K562 (cell line): ENCODE data around the gene PTPRU. TPM values are rescaled to one million over a fixed set of nuclear protein-coding genes. Genes with fewer than 3 reads are reported as not detected.
A peak's percentile ranks its signal among the peaks of the same experiment; 100 is the strongest.

Source experiments
- ARNT ChIP-seq, 2 experiments: fragments of 450-650 bp; IDR thresholded peaks; 2 replicates each; pipeline ENCODE4 v1.6.1; 2016; ENCODE audit warnings: mild to moderate bottlenecking in 1 of 2
- BCOR ChIP-seq: fragments of 450-650 bp; IDR thresholded peaks from 2 replicates; pipeline ENCODE4 v1.6.1; 2016
- DMBX1 ChIP-seq: fragments of 250-450 bp; sonication (Bioruptor Pico); IDR thresholded peaks from 2 replicates; pipeline ENCODE4 v1.8.0; 2022; ENCODE audit warnings: inconsistent platforms, mild to moderate bottlenecking, moderate library complexity, borderline replicate concordance
- HINFP ChIP-seq: fragments of 450-650 bp; conservative IDR thresholded peaks from 2 replicates; pipeline ENCODE4 v1.6.1; 2016; ENCODE audit warnings: missing genetic modification characterization, low read depth, mild to moderate bottlenecking, control low read depth, missing compliant biosample characterization
- KDM5B ChIP-seq: fragments of 200-600 bp; sonication (generic); IDR thresholded peaks from 2 replicates; pipeline ENCODE4 v1.6.1; 2012; ENCODE audit warnings: low read depth, mild to moderate bottlenecking, moderate library complexity, low read length, control low read depth, inconsistent platforms; ENCODE audit not compliant: insufficient replicate concordance
- MAZ ChIP-seq, 2 experiments: fragments of 450-650 bp in 1 of 2; sonication (generic) in 1 of 2; formaldehyde crosslinking; IDR thresholded peaks in 1 of 2; conservative IDR thresholded peaks in 1 of 2; 2 replicates each; pipeline versions ENCODE4 v1.4.0 to v1.5.0; 2020; ENCODE audit warnings: mild to moderate bottlenecking in 1 of 2, missing genetic modification reagents in 1 of 2
- MCM5 ChIP-seq: fragments of 450-650 bp; IDR thresholded peaks from 2 replicates; pipeline ENCODE4 v1.6.1; 2016; ENCODE audit warnings: low read depth
- MEIS2 ChIP-seq: fragments of 450-650 bp; IDR thresholded peaks from 2 replicates; pipeline ENCODE4 v1.6.1; 2014; ENCODE audit warnings: mild to moderate bottlenecking; ENCODE audit not compliant: partially characterized antibody
- NRF1 ChIP-seq, 2 experiments: fragments of 450-650 bp; IDR thresholded peaks in 1 of 2; conservative IDR thresholded peaks in 1 of 2; 2 replicates each; pipeline ENCODE4 v1.6.1; 2014; ENCODE audit warnings: mild to moderate bottlenecking in 2 of 2
- PTRF ChIP-seq: fragments of 450-650 bp; IDR thresholded peaks from 2 replicates; pipeline ENCODE4 v1.6.1; 2016; ENCODE audit warnings: mild to moderate bottlenecking, missing genetic modification characterization, missing compliant biosample characterization
- TRIM28 ChIP-seq: fragments of 450-650 bp; IDR thresholded peaks from 2 replicates; pipeline ENCODE4 v1.6.1; 2017
- polyA plus RNA-seq, 8 experiments: library from polyadenylated mRNA; depleted of rRNA in 4 of 8; stranded (reverse) in 5 of 8; unstranded in 3 of 8; fragments of >200 nt; fragmentation: Nextera tagmentation in 2 of 8; fragmentation: Illumina TruSeq in 1 of 8; extraction: Ambion mirVana in 2 of 8; extraction: Trizol in 1 of 8; gene quantifications; 2 replicates each; pipeline versions ENCODE4 v1.2.1 to v1.2.3, GENCODE V29; 2011 to 2014; ENCODE audit warnings: inconsistent platforms in 1 of 8, missing spikeins in 1 of 8
- total RNA-seq, 7 experiments: library from RNA; depleted of rRNA in 6 of 7; stranded (reverse); fragments of >200 nt in 6 of 7; fragmentation: Illumina TruSeq in 2 of 7; extraction: Trizol in 2 of 7; gene quantifications; 2 replicates each; pipeline versions ENCODE4 v1.2.1 to v1.2.3, GENCODE V29; 2011 to 2021; ENCODE audit warnings: low replicate concordance in 1 of 7
- TF ChIP-seq, protein P1 (sequence below): fragments of 450-650 bp; IDR thresholded peaks from 2 replicates; pipeline ENCODE4 v1.6.1; 2016; ENCODE audit warnings: low read depth
- TF ChIP-seq, protein P2 (sequence below): fragments of 450-650 bp; IDR thresholded peaks from 2 replicates; pipeline ENCODE4 v1.6.1; 2016; ENCODE audit warnings: antibody characterized with exemption
- TF ChIP-seq, protein P3 (sequence below): fragments of 250-450 bp; sonication (Bioruptor Pico); IDR thresholded peaks from 2 replicates; pipeline ENCODE4 v1.5.0; 2022; ENCODE audit warnings: mild to moderate bottlenecking

Gene PTPRU
- total and polyA plus RNA-seq, 9 of the 15 experiments (the other 6 are each of a cell fraction or from before 2014, with no cell fraction given): 0.01 to 2.9 (median 1.0) TPM

GRCh38 chr1:29324771-29325351, 88.5 kb downstream of the PTPRU start (continued):
- TF ChIP-seq, protein P1, sequence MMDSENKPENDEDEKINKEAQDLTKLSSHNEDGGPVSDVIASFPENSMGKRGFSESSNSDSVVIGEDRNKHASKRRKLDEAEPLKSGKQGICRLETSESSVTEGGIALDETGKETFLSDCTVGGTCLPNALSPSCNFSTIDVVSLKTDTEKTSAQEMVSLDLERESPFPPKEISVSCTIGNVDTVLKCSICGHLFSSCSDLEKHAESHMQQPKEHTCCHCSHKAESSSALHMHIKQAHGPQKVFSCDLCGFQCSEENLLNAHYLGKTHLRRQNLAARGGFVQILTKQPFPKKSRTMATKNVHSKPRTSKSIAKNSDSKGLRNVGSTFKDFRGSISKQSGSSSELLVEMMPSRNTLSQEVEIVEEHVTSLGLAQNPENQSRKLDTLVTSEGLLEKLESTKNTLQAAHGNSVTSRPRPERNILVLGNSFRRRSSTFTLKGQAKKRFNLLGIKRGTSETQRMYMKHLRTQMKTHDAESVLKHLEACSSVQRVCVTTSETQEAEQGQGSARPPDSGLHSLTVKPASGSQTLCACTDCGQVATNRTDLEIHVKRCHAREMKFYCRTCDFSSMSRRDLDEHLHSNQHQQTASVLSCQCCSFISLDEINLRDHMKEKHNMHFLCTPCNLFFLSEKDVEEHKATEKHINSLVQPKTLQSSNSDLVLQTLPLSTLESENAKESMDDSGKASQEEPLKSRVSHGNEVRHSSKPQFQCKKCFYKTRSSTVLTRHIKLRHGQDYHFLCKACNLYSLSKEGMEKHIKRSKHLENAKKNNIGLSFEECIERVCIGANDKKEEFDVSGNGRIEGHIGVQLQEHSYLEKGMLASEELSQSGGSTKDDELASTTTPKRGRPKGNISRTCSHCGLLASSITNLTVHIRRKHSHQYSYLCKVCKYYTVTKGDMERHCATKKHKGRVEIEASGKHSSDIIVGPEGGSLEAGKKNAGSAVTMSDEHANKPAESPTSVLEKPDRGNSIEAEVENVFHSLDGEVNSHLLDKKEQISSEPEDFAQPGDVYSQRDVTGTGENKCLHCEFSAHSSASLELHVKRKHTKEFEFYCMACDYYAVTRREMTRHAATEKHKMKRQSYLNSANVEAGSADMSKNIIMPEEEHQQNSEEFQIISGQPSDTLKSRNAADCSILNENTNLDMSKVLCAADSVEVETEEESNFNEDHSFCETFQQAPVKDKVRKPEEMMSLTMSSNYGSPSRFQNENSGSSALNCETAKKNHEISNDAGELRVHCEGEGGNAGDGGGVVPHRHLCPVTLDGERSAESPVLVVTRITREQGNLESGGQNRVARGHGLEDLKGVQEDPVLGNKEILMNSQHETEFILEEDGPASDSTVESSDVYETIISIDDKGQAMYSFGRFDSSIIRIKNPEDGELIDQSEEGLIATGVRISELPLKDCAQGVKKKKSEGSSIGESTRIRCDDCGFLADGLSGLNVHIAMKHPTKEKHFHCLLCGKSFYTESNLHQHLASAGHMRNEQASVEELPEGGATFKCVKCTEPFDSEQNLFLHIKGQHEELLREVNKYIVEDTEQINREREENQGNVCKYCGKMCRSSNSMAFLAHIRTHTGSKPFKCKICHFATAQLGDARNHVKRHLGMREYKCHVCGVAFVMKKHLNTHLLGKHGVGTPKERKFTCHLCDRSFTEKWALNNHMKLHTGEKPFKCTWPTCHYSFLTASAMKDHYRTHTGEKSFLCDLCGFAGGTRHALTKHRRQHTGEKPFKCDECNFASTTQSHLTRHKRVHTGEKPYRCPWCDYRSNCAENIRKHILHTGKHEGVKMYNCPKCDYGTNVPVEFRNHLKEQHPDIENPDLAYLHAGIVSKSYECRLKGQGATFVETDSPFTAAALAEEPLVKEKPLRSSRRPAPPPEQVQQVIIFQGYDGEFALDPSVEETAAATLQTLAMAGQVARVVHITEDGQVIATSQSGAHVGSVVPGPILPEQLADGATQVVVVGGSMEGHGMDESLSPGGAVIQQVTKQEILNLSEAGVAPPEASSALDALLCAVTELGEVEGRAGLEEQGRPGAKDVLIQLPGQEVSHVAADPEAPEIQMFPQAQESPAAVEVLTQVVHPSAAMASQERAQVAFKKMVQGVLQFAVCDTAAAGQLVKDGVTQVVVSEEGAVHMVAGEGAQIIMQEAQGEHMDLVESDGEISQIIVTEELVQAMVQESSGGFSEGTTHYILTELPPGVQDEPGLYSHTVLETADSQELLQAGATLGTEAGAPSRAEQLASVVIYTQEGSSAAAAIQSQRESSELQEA: peak; percentile 54; the same call in 1 of the 2 replicates
- TF ChIP-seq KDM5B (peak; percentile 26), MCM5 (no peak), NRF1 (conservative IDR thresholded peaks at IDR 0.05 in 1 of 2, IDR thresholded peaks at IDR 0.05 in 1 of 2) (peak; percentile 94 to 95), BCOR (no peak), DMBX1 (CRISPR knock-in tag) (no peak), HINFP (tag) (no peak), MAZ (CRISPR knock-in tag; conservative IDR thresholded peaks at IDR 0.05 in 1 of 2, IDR thresholded peaks at IDR 0.05 in 1 of 2) (peak in 1 of 2 experiments; percentile 89; a peak in 2 of 4 replicates), MEIS2 (peak; percentile 43), ARNT (IDR thresholded peaks at IDR 0.05) (no peak), TRIM28 (no peak), PTRF (tag) (no peak)
- TF ChIP-seq, protein P2, sequence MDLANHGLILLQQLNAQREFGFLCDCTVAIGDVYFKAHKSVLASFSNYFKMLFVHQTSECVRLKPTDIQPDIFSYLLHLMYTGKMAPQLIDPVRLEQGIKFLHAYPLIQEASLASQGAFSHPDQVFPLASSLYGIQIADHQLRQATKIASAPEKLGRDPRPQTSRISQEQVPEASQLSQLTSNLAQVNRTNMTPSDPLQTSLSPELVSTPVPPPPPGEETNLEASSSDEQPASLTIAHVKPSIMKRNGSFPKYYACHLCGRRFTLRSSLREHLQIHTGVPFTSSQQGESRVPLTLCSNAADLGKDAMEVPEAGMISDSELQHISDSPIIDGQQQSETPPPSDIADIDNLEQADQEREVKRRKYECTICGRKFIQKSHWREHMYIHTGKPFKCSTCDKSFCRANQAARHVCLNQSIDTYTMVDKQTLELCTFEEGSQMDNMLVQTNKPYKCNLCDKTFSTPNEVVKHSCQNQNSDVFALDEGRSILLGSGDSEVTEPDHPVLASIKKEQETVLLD: 0 out of 2 replicates have a peak, but pooled peaks have one; percentile 46
- TF ChIP-seq, protein P3, sequence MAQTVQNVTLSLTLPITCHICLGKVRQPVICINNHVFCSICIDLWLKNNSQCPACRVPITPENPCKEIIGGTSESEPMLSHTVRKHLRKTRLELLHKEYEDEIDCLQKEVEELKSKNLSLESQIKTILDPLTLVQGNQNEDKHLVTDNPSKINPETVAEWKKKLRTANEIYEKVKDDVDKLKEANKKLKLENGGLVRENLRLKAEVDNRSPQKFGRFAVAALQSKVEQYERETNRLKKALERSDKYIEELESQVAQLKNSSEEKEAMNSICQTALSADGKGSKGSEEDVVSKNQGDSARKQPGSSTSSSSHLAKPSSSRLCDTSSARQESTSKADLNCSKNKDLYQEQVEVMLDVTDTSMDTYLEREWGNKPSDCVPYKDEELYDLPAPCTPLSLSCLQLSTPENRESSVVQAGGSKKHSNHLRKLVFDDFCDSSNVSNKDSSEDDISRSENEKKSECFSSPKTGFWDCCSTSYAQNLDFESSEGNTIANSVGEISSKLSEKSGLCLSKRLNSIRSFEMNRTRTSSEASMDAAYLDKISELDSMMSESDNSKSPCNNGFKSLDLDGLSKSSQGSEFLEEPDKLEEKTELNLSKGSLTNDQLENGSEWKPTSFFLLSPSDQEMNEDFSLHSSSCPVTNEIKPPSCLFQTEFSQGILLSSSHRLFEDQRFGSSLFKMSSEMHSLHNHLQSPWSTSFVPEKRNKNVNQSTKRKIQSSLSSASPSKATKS (CRISPR knock-in tag): no peak
